ENCODE measurements around the gene ROM1.
"Not testable (repeated sequence)": the region's sequence is repeated elsewhere in the genome, so short reads cannot be mapped to it uniquely, and the experiment has no call there.

The ROM1 gene

DNA sequence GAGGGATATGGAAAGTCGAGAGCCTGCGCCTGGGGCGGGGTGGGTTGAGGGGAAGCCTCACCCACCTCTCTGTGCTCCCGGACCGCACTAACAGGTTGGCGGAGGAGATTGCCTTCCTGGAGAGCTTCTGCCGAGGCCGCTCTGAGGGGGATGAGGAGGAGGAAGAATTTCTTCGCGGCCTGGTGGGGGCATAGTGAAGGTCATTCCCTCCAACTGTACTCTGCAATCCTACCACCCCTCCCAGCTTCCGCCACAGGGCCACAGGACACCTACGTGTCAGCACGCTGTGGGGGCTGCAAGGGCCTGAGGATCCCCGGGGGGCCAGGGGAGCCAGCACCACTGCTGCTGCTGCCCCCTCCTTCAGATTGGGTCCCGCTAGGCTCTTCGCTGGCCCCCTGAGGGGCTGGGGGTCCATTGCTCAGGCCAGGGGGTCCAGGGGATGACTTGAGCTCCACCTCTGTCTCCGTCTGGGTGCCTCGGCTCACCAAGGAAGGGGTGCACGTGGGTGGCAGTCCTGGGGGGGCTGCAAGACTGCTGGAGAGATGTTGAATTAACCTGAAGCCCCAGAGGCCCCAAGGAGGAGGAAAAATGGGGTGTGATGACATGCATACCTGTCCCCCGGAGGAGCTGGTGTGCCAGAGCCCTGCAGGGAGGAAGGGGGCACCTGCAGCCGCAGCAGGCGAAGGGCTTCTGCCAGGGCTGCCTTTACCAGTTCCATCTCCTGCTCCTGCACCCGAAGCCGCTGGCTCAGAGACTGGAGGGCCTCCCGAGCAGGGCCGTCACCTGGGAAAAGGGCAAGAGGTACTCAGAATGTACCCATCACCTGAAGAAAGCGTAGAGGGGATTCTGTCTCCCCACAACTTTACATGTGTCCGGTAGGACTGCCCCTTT lies 2.0 kb upstream of the ROM1 start:
- no peak for DNase-seq

DNA sequence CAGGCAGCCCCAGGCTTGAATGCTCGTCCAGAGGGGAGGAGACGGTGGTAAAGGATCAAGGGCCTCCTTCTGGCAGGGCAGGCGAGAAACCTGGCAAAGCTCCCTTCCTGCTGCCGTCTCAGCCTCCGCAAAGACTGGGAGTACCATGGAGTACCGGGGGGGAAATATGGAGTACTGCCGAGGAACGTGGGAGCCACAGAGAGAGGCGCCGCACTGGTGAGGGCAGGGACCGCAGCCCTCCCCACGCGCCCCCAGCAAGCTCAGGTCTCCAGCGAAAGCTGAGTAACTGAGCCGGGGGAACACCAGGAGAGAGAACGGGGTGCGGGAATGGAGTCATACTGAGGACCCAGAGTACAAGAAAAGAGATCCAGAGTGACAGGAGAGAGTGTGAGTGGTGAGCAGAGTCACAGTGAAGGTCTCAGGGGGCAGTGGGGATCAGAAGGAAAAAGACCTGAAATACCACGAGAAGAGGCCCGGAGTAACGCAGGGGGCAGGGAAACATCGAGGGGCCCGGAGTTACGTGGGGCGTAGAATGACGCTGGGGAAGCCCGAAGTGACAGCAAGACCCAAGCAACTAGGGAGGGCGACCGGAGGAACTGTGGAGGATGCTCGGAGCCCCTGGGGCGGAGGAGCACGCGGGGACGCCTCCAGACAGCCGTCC lies 1.2 kb upstream of the ROM1 start:
- DNase-seq = no peak

DNA sequence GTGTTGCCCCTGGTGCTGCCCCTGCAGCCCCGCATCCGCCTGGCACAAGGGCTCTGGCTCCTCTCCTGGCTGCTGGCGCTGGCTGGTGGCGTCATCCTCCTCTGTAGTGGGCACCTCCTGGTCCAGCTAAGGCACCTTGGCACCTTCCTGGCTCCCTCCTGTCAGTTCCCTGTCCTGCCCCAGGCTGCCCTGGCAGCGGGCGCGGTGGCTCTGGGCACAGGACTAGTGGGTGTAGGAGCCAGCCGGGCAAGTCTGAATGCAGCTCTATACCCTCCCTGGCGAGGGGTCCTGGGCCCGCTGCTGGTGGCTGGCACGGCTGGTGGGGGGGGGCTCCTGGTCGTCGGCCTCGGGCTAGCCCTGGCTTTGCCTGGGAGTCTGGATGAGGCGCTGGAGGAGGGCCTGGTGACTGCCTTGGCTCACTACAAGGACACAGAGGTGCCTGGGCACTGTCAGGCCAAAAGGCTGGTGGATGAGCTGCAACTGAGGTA lies 278 bp downstream of the ROM1 start:
- DNase-seq = no peak

DNA sequence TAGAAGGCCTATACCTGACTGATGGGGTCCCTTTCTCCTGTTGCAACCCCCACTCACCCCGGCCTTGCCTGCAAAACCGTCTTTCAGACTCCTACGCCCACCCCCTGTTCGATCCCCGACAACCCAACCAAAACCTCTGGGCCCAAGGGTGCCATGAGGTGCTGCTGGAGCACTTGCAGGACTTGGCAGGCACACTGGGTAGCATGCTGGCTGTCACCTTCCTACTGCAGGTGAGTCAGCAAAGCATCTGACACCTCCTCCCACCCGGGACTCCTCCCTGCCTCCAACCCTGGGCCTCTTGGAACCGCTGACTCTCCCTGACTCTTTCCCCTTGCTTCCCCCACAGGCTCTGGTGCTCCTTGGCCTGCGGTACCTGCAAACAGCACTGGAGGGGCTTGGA lies 1.2 kb downstream of the ROM1 start:
- peak; percentile 30 for DNase-seq

DNA sequence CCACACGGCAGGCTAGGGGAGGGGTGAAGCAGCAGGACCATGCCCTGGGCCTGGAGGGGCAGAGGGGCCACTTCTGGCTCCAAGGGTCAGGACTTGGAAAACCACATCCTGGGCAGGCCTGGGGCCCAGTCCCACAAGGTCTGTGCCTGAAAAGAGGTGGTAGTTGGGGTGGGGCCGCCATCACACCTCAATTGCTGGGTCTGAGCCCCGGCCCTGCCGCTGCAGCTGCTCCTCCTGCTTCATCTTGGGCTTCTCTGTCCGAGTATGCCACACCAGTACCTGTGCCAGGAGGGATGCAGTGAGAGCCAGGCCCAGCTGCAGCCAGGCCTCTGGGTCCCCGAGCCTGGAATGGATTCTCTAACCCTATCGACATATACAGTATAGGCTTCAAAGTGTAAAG lies 2.5 kb downstream of the ROM1 start:
- DNase-seq = no peak

DNA sequence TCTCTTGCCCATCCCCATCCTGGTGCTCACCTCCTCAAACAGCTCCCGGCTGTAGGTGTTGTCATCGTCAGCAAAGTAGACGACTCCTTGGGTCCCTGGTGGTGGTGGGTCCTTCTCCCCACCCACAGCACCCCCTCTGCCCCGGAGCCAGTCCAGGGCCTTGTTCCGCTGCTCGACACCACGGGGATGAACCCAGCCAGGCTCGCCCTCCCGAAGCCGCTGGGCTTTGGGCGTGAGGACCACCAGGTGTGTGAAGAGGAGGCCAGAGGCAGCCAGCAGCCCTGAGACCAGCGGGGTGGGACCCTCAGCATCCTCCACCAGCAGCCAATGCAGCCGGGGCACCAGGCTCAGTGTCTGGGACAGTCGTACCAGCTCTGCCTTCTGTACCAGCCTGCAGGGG lies 3.9 kb downstream of the ROM1 start:
- not testable (repeated sequence) for DNase-seq

DNA sequence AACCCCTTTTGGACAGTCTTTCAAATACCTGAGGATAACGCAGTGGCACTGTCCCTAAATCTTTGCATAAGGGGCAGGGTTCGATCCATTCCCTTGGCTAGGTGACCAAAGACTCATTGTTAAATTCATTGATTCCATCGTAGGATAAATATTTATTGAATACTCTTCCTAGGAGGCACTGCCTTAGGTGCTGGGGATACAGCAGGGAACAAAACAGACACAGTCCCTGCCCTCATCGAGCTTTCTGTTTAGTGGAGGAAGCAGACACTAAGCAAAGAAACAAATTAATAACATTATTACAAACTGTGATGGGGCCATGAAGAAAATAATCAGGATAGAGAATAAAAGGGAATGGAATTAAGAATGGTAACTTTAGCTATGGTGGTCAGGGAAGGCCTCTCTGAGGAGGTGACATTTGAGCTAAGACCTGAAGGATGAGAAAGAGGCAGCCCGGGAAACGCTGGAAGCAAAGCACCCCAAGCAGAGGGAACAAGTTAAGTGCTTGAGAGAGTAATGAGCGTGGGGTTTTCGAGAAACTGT lies 8.0 kb downstream of the ROM1 start:
- no peak for DNase-seq

DNA sequence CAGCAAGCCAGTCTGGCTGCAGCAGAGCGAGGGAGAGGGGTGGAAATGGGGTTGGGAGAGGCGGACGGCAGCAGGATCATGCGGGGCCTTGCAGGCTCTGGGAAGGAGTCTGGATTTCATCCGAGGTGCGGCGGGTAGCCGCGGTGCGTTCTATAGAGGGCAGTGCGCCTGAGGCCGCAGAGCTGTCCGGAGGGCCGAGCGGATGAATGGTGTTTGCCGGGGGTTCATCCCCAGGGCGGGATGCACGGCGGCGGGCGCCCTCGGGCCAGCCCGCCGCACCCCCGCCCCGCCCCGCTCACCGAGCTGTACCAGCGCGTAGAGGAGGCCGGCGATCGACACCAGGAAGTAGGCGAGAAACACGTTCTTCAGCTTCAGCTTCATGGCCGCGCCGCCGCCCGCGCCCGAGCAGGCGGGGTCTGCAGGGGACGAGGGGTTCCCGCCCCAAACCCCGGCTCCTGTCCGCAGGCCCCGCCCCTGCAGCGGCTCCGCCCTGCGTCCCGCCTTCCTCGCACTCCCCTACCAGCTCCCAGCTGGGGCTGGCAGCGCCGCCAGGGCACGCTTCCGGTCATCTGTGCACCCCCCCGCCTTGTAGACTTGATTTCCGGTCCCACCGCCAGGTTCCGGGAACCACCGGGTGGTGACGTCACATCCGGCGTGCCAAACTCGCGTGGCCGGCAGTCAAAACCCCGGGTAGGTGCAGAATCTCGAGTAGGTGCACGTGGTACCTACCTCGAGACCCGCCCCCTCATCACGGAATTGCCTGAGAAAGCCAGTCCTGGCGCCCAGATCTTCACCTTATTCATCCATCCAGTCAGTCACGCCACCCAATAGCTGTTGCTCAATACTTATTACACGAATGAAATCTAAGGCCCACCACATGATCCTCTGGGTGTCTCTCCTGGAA lies 8.8 kb downstream of the ROM1 start, which contains the start of gene B3GAT3:
Gene B3GAT3, minus strand, starts transcription at position 420 of the 904 bp plus-strand sequence. Its CDS starts 39 bp downstream, at position 381.
- peak; percentile 95 for DNase-seq

DNA sequence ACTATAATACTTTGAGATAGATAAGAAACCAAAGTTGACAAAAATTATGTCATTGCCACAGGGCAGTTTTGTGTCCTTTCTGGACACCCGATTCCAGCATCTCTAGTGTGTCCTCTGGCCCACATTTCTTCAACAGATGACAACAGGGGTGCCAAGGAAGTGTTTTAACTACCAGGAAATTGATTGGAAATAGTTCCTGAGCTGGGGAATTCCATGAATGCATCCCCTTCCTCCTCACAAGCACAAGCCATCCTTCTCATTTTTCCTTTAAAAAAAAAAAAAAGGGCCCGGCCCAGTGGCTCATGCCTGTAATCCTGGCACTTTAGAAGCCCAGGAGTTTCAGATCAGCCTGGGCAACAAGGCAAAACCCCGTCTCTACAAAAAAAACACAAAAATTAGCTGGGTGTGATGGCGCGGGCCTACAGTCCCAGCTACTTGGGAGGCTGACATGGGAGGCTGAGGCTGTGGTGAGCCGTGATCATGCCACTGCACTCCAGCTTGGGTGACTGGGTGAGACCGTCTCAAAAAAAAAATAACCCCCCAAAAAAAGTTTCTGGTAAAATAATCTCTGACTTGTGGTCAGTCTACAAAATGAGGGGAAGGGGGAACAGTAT lies 9.5 kb downstream of the ROM1 start:
- no peak for DNase-seq

DNA sequence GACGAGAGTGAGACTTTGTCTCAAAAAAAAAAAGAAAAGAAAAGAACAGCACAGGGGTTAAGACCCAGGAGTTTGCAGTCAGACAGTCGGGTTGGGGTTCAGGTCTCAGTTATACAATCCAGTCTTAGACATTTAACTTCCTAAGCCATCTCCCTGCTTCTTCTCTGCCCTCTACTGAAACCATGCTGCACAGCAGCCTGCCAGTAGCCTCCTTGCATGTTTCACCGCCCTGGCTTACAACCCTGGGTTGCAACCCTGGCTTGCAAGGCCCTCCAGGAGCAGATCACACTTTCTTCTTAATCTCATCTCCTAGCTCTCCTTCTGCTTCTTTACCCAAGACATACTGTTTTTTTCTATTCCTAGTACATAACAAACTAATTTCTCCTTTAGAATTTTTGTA lies 14.7 kb downstream of the ROM1 start:
- DNase-seq = no peak

DNA sequence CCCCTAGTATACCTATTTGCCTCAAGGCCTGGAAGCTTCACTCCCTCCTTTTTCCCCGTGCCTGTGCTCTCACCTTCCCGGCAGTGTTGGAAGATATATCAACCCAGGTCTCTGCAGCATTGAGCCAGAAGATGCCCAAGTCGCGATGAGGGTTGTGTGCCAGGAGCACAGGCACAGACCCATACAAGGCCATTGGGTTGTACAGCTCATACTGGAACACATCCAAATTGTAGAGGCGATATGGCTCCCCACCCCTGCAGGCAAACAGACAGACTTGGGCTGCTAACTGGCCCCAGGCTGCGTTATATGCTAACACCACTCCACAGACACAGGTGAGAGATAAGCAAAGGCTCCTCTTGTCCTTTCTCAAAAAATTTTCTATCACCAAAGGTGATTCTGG lies 19.4 kb downstream of the ROM1 start:
- DNase-seq = no peak

DNA sequence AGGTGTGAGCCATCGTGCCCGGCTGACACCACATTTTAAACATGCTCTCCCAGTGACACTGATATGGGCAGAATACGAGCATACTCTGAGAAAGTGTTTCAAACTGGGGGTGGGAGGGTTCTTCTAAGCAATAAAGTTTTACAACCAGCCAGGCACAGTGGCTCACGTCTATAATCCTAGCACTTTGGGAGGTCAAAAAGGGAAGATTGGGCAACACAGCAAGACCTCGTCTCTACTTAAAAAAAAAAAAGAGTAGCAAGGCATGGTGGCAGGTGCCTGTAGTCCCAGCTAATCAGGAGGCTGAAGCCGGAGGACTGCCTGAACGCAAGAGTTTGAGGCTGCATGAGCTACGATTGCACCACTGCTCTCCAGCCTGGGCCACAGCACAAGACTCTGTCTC lies 31.2 kb downstream of the ROM1 start:
- no peak for DNase-seq

DNA sequence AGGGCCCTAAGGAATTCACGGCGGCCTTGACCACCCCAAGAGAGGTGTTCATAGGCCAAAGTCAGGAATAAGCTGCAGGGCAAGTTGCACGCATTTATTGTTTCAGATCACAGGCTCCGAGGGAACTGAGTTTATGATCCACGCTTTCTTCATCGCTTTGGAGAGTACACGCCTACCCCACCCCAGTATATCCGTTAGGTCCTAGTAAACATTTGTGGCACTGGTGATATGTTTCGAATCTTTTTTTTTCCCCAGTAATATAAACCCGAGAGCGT lies 32.6 kb downstream of the ROM1 start:
- no peak for DNase-seq

DNA sequence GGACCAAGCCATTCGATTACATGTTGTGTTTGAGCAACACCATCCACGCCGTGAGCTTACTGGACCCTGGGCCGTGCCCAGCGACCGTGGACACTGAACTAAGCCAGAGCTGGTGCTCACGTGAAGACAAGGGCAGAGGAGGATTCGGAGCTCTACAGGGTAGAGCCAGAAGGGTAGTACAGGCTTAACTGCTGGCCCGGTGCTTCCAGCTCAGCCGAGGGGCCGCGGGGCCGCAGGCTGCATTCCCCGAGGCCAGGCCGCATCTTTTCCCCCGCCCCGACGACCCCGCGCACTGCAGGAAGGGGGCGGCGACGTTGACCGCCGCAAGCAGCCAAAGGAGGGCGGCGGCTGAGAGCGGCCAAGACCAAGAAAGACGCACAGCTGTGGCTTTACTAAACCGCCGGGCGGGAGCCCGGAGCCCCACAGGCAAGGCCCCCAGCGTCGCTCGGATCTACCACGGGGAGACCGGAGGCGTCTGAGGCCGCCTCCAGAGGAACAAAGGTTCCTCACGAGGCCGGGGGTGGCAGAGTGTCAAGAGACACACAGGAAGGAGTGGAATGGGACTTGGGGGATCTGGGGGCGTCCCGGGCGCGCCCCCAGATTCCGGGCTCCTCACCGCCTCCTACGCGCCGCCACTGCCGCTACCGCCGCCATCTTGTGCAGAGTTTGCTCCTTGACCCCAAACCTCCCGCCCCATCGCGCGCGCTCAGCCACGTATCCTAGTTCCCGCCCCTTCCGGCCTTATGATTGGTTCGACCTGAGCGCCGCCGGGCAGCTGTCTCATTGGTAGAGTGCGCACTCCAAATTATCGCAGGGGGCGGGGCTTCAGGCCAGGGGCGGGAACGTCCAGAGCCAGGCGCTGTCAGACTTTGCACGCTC lies 33.1 kb downstream of the ROM1 start, which contains the start of gene GANAB:
Gene GANAB, minus strand, starts transcription at position 668 of the 879 bp plus-strand sequence. Its CDS starts 14 bp downstream, at position 654.
- peak; percentile 96 for DNase-seq

DNA sequence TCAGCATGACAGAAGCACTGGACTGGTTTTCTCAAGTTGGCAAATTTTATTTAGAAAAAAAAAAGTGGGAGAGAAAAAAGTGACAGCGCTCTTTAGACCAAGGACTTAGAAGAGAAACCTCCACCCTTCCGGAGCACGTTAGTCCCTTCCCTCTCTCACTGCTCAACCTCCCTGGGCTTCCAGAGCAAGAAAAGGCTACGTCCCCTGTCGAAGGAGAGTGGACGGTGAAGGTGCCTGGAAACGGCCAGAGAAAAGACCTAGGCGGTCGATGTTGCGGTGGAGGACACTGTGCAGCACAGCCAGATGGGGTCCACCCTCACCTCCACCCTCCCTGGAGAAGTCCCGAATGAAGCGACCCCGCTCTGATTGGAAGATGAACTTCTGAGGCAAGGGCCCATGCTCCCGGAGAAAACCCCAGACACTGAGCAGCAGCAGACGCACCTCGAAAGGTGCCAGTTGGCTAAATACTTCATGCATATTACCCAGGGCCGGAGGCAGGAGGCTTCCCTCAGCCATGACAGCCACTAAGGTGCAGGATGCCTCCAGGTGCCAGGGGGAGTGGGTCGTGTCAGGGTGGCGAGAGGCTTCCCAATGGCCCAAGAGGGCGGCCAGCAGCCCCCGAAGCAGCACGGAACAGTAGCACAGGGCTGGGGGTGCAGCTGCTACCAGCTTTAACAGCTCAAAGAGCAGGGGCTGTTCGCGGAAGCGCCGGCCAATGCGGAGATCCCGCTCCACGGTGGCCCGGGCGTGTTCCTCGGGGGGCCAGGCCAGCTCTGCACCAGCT lies 34.0 kb downstream of the ROM1 start:
- DNase-seq = no peak

DNA sequence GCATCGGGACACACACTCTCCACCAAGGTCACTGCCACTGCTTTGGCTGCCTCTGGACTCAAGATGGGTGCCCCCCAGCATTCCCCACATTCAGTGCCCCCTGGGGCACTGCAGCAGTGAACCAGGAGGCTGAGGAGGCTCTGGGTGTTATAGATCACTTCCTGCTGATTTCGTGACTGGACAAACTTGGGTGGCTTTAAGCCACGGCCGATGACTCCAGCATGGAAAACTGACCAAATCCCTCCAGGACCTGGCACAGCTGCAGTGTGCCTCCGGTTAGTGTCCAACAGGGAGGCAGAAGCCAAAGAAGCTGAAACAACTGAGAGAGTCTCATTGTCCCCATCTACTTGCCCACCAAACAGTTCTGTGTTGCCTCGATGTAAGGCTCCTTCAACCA lies 34.5 kb downstream of the ROM1 start:
- DNase-seq = no peak

DNA sequence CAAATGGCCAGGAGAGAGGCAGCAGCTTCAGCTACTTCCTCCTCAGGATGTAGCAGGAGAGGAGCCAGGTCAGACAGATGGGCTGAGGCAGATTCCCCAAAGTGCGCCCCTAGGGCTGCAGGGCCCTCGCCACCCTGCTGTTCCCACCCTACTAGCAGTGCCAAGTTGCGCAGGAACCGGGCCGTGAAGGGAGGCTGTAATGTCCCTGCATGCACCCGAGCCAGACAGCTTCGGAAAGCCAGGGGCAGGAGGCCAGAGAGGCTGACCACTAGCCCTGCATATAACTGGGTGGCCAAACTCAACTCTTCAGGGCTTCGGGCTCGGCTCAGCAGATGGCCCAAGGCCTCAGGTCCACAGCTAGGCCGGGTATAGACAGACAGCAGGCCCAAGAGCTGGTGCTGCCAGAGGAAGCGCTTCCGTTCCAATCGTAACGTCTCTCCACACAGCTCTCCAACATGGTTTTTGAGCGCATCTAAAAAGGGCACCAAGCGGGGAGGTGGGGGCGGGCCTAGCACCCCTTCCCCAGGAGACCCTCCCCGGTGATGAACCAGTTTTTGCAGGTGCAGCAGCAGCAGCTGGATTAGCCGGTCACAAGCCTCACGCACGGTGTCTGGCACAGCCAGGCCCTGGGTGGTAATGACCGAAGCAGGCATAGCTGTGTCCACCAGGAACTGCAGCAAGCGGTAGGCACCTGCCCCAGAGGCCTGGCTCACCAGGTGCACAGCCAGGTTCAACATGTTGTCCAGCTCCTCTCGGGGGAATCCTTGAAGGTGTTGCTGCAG lies 35.3 kb downstream of the ROM1 start:
- no peak for DNase-seq

DNA sequence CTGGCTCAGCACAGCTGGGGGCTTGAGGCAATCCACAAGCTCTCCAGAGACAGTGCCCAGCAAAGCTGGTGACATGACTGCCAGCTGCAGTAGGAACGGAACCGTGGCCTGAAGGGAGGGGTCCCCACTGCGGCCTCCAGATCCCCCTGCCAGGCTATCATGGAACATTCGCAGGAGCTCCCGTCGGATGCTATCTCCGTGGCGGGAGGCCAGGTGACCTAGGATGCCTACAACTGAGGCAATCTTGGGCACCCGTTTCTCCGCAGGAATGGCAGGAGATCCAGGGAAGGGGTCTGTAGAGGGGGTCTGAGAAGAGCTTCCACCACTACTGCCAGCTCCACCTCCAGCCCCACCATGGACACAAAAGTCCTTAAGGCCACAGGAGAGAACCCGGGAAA lies 35.9 kb downstream of the ROM1 start:
- DNase-seq = no peak

DNA sequence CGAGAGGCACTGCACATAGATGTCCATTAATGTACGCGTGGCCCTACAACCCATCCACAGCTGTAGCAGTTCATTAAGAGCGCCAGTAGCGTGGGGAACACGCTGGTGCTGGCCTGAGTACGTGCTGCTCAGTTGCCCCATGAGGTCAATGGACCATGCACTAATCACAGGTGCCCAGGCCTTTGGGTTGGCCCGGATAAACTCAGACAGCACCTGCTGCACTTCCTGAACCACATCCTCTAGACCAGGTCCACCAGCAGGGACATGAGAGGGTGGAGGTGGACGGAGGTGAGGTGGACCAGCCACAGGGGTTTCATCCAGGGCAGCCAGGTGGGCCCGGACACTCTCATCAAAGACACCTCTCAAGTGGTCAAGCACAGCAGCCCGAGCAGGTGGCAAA lies 36.4 kb downstream of the ROM1 start:
- DNase-seq = no peak

DNA sequence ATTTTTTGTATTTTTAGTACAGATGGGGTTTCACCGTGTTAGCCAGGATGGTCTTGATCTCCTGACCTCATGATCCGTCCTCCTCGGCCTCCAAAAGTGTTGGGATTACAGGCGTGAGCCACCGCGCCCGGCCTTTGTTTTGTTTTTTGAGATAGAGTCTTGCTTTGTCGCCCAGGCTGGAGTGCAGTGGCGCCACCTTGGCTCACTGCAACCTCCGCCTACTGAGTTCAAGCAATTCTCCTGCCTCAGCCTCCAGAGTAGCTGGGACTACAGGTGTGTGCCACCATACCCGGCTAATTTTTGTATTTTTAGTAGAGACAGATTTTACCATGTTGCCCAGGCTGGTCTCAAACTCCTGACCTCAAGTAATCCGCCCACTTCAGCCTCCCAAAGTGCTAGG lies 37.2 kb downstream of the ROM1 start:
- not testable (repeated sequence) for DNase-seq
